CD14-positive monocyte (primary cell): ENCODE results near the gene CDCP2. TPM values are rescaled to one million over a fixed set of nuclear protein-coding genes. Genes with fewer than 3 reads are reported as not detected.

Experiments used
- DNase-seq, 3 donors: peaks; one replicate each; pipeline ENCODE4 v3.0.0-alpha.2; 2011 to 2022
- H2AFZ ChIP-seq: 2 replicates; pipeline ENCODE4 v1.6.0; 2012; ENCODE audit warnings: mild to moderate bottlenecking, low read depth, low read length, inconsistent platforms; ENCODE audit not compliant: insufficient read depth, poor library complexity, severe bottlenecking
- H3K27ac ChIP-seq, 2 donors: 1 replicate in 1 of 2; 2 replicates in 1 of 2; pipeline ENCODE4 v1.5.1; 2012 to 2013; ENCODE audit warnings: low read length in 2 of 2, control low read depth in 1 of 2, inconsistent platforms in 1 of 2, low read depth in 1 of 2, mild to moderate bottlenecking in 1 of 2
- H3K27me3 ChIP-seq, 2 donors: one replicate each; pipeline versions ENCODE4 v1.6.0 to v1.6.1; 2011 to 2013; ENCODE audit warnings: low read length in 2 of 2; ENCODE audit not compliant: control insufficient read depth in 2 of 2, insufficient read depth in 2 of 2
- H3K36me3 ChIP-seq, 2 donors: replicated peaks in 1 of 2; 1 replicate in 1 of 2; 2 replicates in 1 of 2; pipeline versions ENCODE4 v1.5.1 to v1.6.1; 2012 to 2013; ENCODE audit warnings: low read length in 2 of 2, control low read depth in 1 of 2, inconsistent platforms in 1 of 2, mild to moderate bottlenecking in 1 of 2; ENCODE audit not compliant: insufficient read depth in 2 of 2, control insufficient read depth in 1 of 2
- H3K4me1 ChIP-seq, 2 donors: 1 replicate in 1 of 2; 2 replicates in 1 of 2; pipeline versions ENCODE4 v1.5.1 to v1.6.1; 2012 to 2013; ENCODE audit warnings: low read length in 2 of 2, control low read depth in 1 of 2, inconsistent platforms in 1 of 2, mild to moderate bottlenecking in 1 of 2, moderate library complexity in 1 of 2; ENCODE audit not compliant: insufficient read depth in 2 of 2, control insufficient read depth in 1 of 2
- H3K4me2 ChIP-seq: replicated peaks from 2 replicates; pipeline ENCODE3; 2012; ENCODE audit warnings: low read length, moderate library complexity, mild to moderate bottlenecking; ENCODE audit not compliant: poor library complexity, severe bottlenecking; ENCODE audit errors: extremely low read depth
- H3K4me3 ChIP-seq, 3 experiments: fragments of 200-600 bp in 1 of 3; sonication (generic) in 1 of 3; replicated peaks in 1 of 3; 1 replicate in 2 of 3; 2 replicates in 1 of 3; pipeline ENCODE4 v1.5.1; 2011 to 2013; ENCODE audit warnings: low read length in 3 of 3, mild to moderate bottlenecking in 3 of 3, control low read depth in 2 of 3, low read depth in 2 of 3, inconsistent platforms in 1 of 3, moderate library complexity in 1 of 3
- H3K79me2 ChIP-seq: 2 replicates; pipeline ENCODE4 v1.6.0; 2012; ENCODE audit warnings: mild to moderate bottlenecking, control low read depth, inconsistent platforms, low read length, moderate library complexity; ENCODE audit not compliant: insufficient read depth
- H3K9ac ChIP-seq: 2 replicates; pipeline ENCODE4 v1.6.0; 2017; ENCODE audit warnings: low read length, mild to moderate bottlenecking; ENCODE audit not compliant: insufficient read depth, poor library complexity, severe bottlenecking
- H3K9me3 ChIP-seq, 2 donors: replicated peaks in 1 of 2; 1 replicate in 1 of 2; 2 replicates in 1 of 2; pipeline versions ENCODE4 v1.5.1 to v1.6.1; 2012 to 2013; ENCODE audit warnings: low read length in 2 of 2, control low read depth in 1 of 2; ENCODE audit not compliant: control insufficient read depth in 1 of 2, insufficient read depth in 1 of 2
- H4K20me1 ChIP-seq: 2 replicates; pipeline ENCODE4 v1.6.0; 2012; ENCODE audit warnings: mild to moderate bottlenecking, low read length, control low read depth, moderate library complexity; ENCODE audit not compliant: insufficient read depth
- H3K27ac Mint-ChIP-seq, 7 donors: one replicate each; pipeline ENCODE4 v1.8.0; 2020; ENCODE audit warnings: mild to moderate bottlenecking in 7 of 7, mixed read lengths in 7 of 7, moderate library complexity in 6 of 7, inconsistent platforms in 2 of 7
- H3K27me3 Mint-ChIP-seq, 3 donors: one replicate each; pipeline ENCODE4 v1.8.0; 2021 to 2022; ENCODE audit warnings: low read depth in 3 of 3, mild to moderate bottlenecking in 3 of 3, mixed read lengths in 3 of 3, moderate library complexity in 3 of 3, inconsistent platforms in 1 of 3
- H3K36me3 Mint-ChIP-seq, 2 donors: one replicate each; pipeline ENCODE4 v1.8.0; 2020; ENCODE audit warnings: mixed read lengths in 2 of 2, inconsistent platforms in 1 of 2, mild to moderate bottlenecking in 1 of 2
- H3K4me1 Mint-ChIP-seq: one replicate; pipeline ENCODE4 v1.8.0; 2020; ENCODE audit warnings: mild to moderate bottlenecking, mixed read lengths
- H3K4me3 Mint-ChIP-seq, 2 donors: one replicate each; pipeline ENCODE4 v1.8.0; 2020; ENCODE audit warnings: mild to moderate bottlenecking in 2 of 2, mixed read lengths in 2 of 2, moderate library complexity in 1 of 2
- H3K9me3 Mint-ChIP-seq, 7 donors: one replicate each; pipeline ENCODE4 v1.8.0; 2020 to 2022; ENCODE audit warnings: mixed read lengths in 7 of 7, mild to moderate bottlenecking in 6 of 7, moderate library complexity in 6 of 7, inconsistent platforms in 2 of 7
- WGBS: methylation state at CpG from one replicate; pipeline ENCODE4 v1.1.5; 2013; ENCODE audit warnings: missing lambda C conversion rate; ENCODE audit not compliant: insufficient coverage; 5-methylcytosine and 5-hydroxymethylcytosine counted together
- intact Hi-C, 2 donors: fragments of 100-400 bp; cut with micrococcal nuclease; formaldehyde crosslinking; loops; one replicate each; pipeline versions ENCODE4 v1.15.0 to v1.15.1; 2023
- polyA plus RNA-seq, 3 donors: library from polyadenylated mRNA; depleted of rRNA in 1 of 3; unstranded in 2 of 3; stranded (reverse) in 1 of 3; fragments of 300-500 nt in 2 of 3; fragments of >200 nt in 1 of 3; fragmentation: Illumina TruSeq in 2 of 3; gene quantifications; 1 replicate in 2 of 3; 2 replicates in 1 of 3; pipeline ENCODE4 v1.2.3, GENCODE V29; 2012 to 2021
- TF ChIP-seq, protein P1 (sequence below): fragments of 200-600 bp; IDR thresholded peaks from one replicate; pipeline ENCODE4 v1.8.0; 2022; ENCODE audit warnings: antibody characterized with exemption, mild to moderate bottlenecking

CDCP2 gene
- polyA plus RNA-seq, 3 donors: 0.09 TPM; not detected in 2

DNA sequence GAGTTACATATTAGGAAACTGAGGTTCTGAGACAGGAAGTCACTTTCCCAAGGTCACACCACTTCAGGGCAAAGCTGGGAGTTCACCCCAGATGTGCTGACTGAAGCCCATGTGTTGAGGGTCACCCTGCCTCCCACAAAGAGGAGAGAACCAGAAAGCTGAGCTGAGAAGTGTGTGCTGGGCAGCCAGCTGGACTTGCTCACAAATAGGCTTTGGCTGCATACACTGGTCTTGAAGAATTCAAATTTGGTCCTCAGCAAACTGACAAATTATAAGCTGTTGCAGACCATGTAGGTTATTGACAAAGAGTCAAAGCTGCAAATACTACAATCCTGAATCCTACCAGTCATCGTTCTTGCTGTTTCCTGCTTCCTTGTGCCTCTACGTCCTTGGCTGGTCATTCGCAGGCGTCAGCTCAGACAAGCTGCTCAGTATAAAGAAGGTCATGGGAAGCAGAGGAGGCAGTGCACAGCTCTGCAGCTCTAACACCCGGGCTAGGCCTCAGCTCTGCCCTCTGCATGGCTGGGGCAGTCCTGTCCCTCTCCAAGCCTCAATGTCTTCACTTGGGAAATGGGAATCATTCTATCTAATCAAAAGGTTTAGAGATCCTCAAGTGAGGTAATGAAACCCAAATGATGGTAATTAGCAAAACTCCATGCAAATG, 40.0 kb downstream of the CDCP2 start:
- Mint-ChIP-seq H3K27me3 (no peaks in the 10 kb centered on the region), H3K9me3 (no peaks in the 10 kb centered on the region), H3K36me3 (peaks cover 0 to 3% of the 10 kb centered on the region in 2 donors), H3K27ac (peak overlapping the region in 1 of 7 donors; percentile 15), H3K4me3 (no peak overlapping the region), H3K4me1 (no peaks in the 10 kb centered on the region)
- Histone ChIP-seq H4K20me1 (no peaks in the 10 kb centered on the region), H3K27me3 (no peaks in the 10 kb centered on the region), H2AFZ (no peak overlapping the region), H3K27ac (no peak overlapping the region), H3K4me1 (no peaks in the 10 kb centered on the region), H3K36me3 (no peaks in the 10 kb centered on the region), H3K4me3 (no peak overlapping the region), H3K9ac (no peak overlapping the region), H3K79me2 (no peaks in the 10 kb centered on the region), H3K4me2 (no peak overlapping the region), H3K9me3 (no peaks in the 10 kb centered on the region)
- DNase-seq: no peak
- intact Hi-C loops: no loop called here
- WGBS: 60% methylated on average over 1 of the region's 5 CpGs
- TF ChIP-seq, protein P1, sequence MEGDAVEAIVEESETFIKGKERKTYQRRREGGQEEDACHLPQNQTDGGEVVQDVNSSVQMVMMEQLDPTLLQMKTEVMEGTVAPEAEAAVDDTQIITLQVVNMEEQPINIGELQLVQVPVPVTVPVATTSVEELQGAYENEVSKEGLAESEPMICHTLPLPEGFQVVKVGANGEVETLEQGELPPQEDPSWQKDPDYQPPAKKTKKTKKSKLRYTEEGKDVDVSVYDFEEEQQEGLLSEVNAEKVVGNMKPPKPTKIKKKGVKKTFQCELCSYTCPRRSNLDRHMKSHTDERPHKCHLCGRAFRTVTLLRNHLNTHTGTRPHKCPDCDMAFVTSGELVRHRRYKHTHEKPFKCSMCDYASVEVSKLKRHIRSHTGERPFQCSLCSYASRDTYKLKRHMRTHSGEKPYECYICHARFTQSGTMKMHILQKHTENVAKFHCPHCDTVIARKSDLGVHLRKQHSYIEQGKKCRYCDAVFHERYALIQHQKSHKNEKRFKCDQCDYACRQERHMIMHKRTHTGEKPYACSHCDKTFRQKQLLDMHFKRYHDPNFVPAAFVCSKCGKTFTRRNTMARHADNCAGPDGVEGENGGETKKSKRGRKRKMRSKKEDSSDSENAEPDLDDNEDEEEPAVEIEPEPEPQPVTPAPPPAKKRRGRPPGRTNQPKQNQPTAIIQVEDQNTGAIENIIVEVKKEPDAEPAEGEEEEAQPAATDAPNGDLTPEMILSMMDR: no peak

DNA sequence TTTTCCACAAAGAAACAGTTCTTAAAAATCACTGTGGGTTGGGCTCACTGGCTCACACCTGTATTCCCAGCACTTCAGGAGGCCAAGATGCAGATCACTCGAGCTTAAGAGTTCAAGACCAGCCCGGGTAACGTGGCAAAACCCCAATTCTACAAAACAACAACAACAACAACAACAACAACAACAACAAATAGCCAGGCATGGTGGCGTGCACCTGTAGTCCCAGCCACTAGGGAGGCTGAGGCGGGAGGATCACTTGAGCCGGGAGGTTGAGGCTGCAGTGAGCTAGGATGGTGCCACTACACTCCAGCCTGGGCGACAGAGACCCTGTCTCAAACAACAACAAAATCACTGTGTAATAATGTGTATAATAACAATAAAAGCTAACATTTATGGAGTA, 40.8 kb downstream of the CDCP2 start:
- H3K36me3 ChIP-seq: no peaks in the 10 kb centered on the region
- Mint-ChIP-seq H3K4me1 (no peaks in the 10 kb centered on the region), H3K27ac (no peak overlapping the region), H3K27me3 (no peaks in the 10 kb centered on the region), H3K36me3 (peaks cover 0 to 3% of the 10 kb centered on the region in 2 donors), H3K9me3 (no peaks in the 10 kb centered on the region), H3K4me3 (no peak overlapping the region)
- intact Hi-C loops: no loop called here
- H3K79me2 ChIP-seq: no peaks in the 10 kb centered on the region
- H3K27ac ChIP-seq: no peak overlapping the region
- DNase-seq: no peak
- H2AFZ ChIP-seq: no peak overlapping the region
- 87% methylated on average over 5 of the region's 7 CpGs for WGBS
- no peaks in the 10 kb centered on the region for H4K20me1 ChIP-seq
- no peak overlapping the region for H3K4me2 ChIP-seq
- H3K27me3 ChIP-seq: no peaks in the 10 kb centered on the region
- no peak overlapping the region for H3K9ac ChIP-seq
- no peaks in the 10 kb centered on the region for H3K9me3 ChIP-seq
- no peak overlapping the region for H3K4me3 ChIP-seq
- TF ChIP-seq, protein P1: no peak
- no peaks in the 10 kb centered on the region for H3K4me1 ChIP-seq
